Hepatocyte (in vitro differentiated cells): Measurements from ENCODE around the gene FNIP2.

Experiments
- EZH2 ChIP-seq: fragments of 200-600 bp; sonication (generic); IDR thresholded peaks from 2 replicates; pipeline ENCODE4 v1.6.1; 2016; ENCODE audit warnings: antibody characterized with exemption, mild to moderate bottlenecking, borderline replicate concordance
- EZH2phosphoT487 ChIP-seq: fragments of 200-600 bp; sonication (generic); IDR thresholded peaks from one replicate; pipeline ENCODE4 v1.6.1; 2018; ENCODE audit warnings: antibody characterized with exemption, mild to moderate bottlenecking, low read depth, moderate library complexity; ENCODE audit not compliant: unreplicated experiment, severe bottlenecking
- TF ChIP-seq, protein P1 (sequence below): fragments of 200-600 bp; sonication (generic); IDR thresholded peaks from 2 replicates; pipeline ENCODE4 v1.5.1; 2016; ENCODE audit warnings: antibody characterized with exemption, mild to moderate bottlenecking; ENCODE audit not compliant: poor library complexity

DNA sequence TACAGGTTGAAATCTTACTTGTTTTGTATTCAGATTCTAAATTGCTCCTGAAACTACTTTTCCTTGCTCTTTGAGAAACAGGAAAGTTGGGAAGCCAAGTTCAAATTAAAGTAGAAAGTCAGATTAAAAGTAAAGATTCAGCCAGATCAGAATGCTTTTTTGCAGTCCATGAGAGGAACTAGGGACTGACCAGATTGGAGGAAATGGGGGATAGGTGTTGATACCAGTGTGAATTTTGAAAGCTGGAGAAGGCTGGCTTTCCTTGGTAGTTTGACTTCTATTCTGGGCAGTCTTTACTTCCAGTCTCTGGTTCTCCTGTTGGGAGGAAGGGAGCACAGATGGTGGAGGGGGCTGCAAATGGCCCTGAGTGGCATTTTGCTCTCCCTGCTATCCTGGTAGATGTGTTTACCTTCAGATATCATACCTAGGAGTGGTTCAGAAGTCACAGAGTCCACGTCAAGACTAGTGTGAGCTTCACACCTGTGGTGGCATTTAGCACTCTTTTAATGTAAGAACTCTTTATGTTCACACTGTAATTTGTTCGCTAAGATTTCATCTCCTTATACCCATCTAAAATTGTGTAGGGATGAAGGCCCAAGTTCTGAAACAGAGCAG is 68.8 kb downstream of the FNIP2 start:
- TF ChIP-seq, protein P1, sequence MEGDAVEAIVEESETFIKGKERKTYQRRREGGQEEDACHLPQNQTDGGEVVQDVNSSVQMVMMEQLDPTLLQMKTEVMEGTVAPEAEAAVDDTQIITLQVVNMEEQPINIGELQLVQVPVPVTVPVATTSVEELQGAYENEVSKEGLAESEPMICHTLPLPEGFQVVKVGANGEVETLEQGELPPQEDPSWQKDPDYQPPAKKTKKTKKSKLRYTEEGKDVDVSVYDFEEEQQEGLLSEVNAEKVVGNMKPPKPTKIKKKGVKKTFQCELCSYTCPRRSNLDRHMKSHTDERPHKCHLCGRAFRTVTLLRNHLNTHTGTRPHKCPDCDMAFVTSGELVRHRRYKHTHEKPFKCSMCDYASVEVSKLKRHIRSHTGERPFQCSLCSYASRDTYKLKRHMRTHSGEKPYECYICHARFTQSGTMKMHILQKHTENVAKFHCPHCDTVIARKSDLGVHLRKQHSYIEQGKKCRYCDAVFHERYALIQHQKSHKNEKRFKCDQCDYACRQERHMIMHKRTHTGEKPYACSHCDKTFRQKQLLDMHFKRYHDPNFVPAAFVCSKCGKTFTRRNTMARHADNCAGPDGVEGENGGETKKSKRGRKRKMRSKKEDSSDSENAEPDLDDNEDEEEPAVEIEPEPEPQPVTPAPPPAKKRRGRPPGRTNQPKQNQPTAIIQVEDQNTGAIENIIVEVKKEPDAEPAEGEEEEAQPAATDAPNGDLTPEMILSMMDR, result no peak
- TF ChIP-seq EZH2 (no peak), EZH2phosphoT487 (no peak)
